A673 (cell line): ENCODE results near the gene CCNY. TPM values are rescaled to one million over a fixed set of nuclear protein-coding genes. Genes with fewer than 3 reads are reported as not detected.

Experiments
- BruUV-seq: library from RNA; stranded (reverse); fragments of 400-500 nt; replicated peaks from 2 replicates; lab custom pipeline; 2021; lab: Mats Ljungman, UMichigan
- CTCF ChIA-PET: fragments of 300-600 bp; sonication (Branson Sonifier 250); formaldehyde crosslinking; loops from one replicate; lab custom pipeline; 2022; ENCODE audit warnings: antibody characterized with exemption; lab: Charles Lee
- POLR2A ChIA-PET: fragments of 300-600 bp; sonication (Branson Sonifier 250); formaldehyde crosslinking; loops from one replicate; lab custom pipeline; 2022; ENCODE audit warnings: antibody characterized with exemption; ENCODE audit not compliant: low non-redundant PET; lab: Charles Lee
- DNase-seq: peaks from one replicate; pipeline ENCODE4 v3.0.0-alpha.2; 2015; ENCODE audit warnings: low spot score
- H3K27ac ChIP-seq: fragments of 200-600 bp; sonication (generic); 2 replicates; pipeline ENCODE4 v1.5.1; 2016; ENCODE audit warnings: mixed run types, low read depth, mild to moderate bottlenecking, mixed read lengths, antibody characterized with exemption, low read length; ENCODE audit not compliant: poor library complexity, severe bottlenecking
- H3K27me3 ChIP-seq: fragments of 200-600 bp; sonication (generic); replicated peaks from 2 replicates; pipeline ENCODE4 v1.6.1; 2017; ENCODE audit warnings: mixed run types, low read depth, mild to moderate bottlenecking, mixed read lengths, antibody characterized with exemption, low read length; ENCODE audit not compliant: insufficient read depth, poor library complexity
- H3K36me3 ChIP-seq: fragments of 200-600 bp; sonication (generic); 2 replicates; pipeline ENCODE4 v1.6.1; 2016; ENCODE audit warnings: mixed run types, mild to moderate bottlenecking, mixed read lengths, antibody characterized with exemption, low read length; ENCODE audit not compliant: insufficient read depth, poor library complexity, severe bottlenecking
- H3K4me1 ChIP-seq: fragments of 200-600 bp; sonication (generic); 2 replicates; pipeline ENCODE4 v1.6.1; 2017; ENCODE audit warnings: mixed run types, mild to moderate bottlenecking, mixed read lengths, antibody characterized with exemption, low read length; ENCODE audit not compliant: insufficient read depth, poor library complexity, severe bottlenecking
- H3K4me3 ChIP-seq: fragments of 200-600 bp; sonication (generic); 2 replicates; pipeline ENCODE4 v1.5.1; 2016; ENCODE audit warnings: low read depth, mixed run types, mild to moderate bottlenecking, mixed read lengths, low read length; ENCODE audit not compliant: poor library complexity, severe bottlenecking
- H3K9me3 ChIP-seq: fragments of 200-600 bp; sonication (generic); 2 replicates; pipeline ENCODE4 v1.6.1; 2016; ENCODE audit warnings: mixed run types, low read depth, mild to moderate bottlenecking, mixed read lengths, antibody characterized with exemption, low read length; ENCODE audit not compliant: poor library complexity, severe bottlenecking
- CTCF ChIP-seq: fragments of 300-800, 200-600 bp; sonication (generic); conservative IDR thresholded peaks from 2 replicates; pipeline ENCODE4 v1.5.1; 2017; ENCODE audit warnings: low read depth, mild to moderate bottlenecking, antibody characterized with exemption, low read length, moderate library complexity, mixed read lengths
- EZH2 ChIP-seq: fragments of 200-600 bp; sonication (generic); IDR thresholded peaks from 2 replicates; pipeline ENCODE4 v1.6.1; 2017; ENCODE audit warnings: borderline replicate concordance, low read depth, mild to moderate bottlenecking, mixed read lengths, antibody characterized with exemption, low read length; ENCODE audit not compliant: poor library complexity, severe bottlenecking
- intact Hi-C: fragments of 100-400 bp; cut with micrococcal nuclease; formaldehyde crosslinking; loops from one replicate; pipeline ENCODE4 v1.10.0; 2022; ENCODE audit not compliant: unreplicated experiment
- total RNA-seq: library from RNA; stranded (reverse); gene quantifications from 2 replicates; pipeline ENCODE4 v1.2.3, GENCODE V29; 2021

CCNY gene
- total RNA-seq, 1 experiment from 2014 or later = 84.8 TPM

- Histone ChIP-seq H3K4me3 (no peak overlapping the region), H3K9me3 (peaks cover 2% of the 10 kb centered on the region), H3K27me3 (no peaks in the 10 kb centered on the region), H3K27ac (peak overlapping the region; percentile 40), H3K36me3 (no peaks in the 10 kb centered on the region), H3K4me1 (peaks cover 80% of the 10 kb centered on the region)
- ChIA-PET CTCF (no interaction called here), POLR2A (no interaction called here)
- no peak for DNase-seq
- intact Hi-C loops = no loop called here
- BruUV-seq = no TSS peak
- no peak for TF ChIP-seq CTCF
- TF ChIP-seq EZH2 = no peak
Observed at GRCh38 chr10:35396560-35397434, 60.5 kb downstream of the CCNY start.

GRCh38 chr10:35397953-35398352 lies 61.6 kb downstream of the CCNY start:
- POLR2A ChIA-PET = no interaction called here

GRCh38 chr10:35398355-35398754 lies 62.0 kb downstream of the CCNY start:
- no peak for DNase-seq
- no peak for TF ChIP-seq CTCF
- no peak for TF ChIP-seq EZH2
- Histone ChIP-seq H3K4me1 (peaks cover 72% of the 10 kb centered on the region), H3K9me3 (no peaks in the 10 kb centered on the region), H3K4me3 (no peak overlapping the region), H3K27me3 (no peaks in the 10 kb centered on the region), H3K27ac (no peak overlapping the region), H3K36me3 (no peaks in the 10 kb centered on the region)
- intact Hi-C loops = no loop called here
- ChIA-PET CTCF (no interaction called here), POLR2A (no interaction called here)
- no TSS peak for BruUV-seq

More at GRCh38 chr10:35397953-35398352, 61.6 kb downstream of the CCNY start:
- CTCF ChIA-PET = no interaction called here
- H3K27me3 ChIP-seq = no peaks in the 10 kb centered on the region
- no peaks in the 10 kb centered on the region for H3K36me3 ChIP-seq
- H3K27ac ChIP-seq = no peak overlapping the region
- no peak for TF ChIP-seq CTCF
- no peak for TF ChIP-seq EZH2
- no peak for DNase-seq
- no peaks in the 10 kb centered on the region for H3K9me3 ChIP-seq
- intact Hi-C loops = no loop called here
- H3K4me3 ChIP-seq = no peak overlapping the region
- H3K4me1 ChIP-seq = peaks cover 76% of the 10 kb centered on the region
- BruUV-seq = no TSS peak
